K562 (cell line): ENCODE results near the gene DAPK1. TPM values are rescaled to one million over a fixed set of nuclear protein-coding genes. Genes with fewer than 3 reads are reported as not detected.
A peak's percentile ranks its signal among the peaks of the same experiment; 100 is the strongest.

Experiments used
- ATAC-seq: fragments of 200-7000 bp; cut with Tn5 transposase; 3 replicates; pipeline ENCODE4 v1.9.1; 2020; ENCODE audit warnings: moderate library complexity
- BruUV-seq: library from RNA; stranded (reverse); fragments of 400-500 nt; replicated peaks from 2 replicates; lab custom pipeline; 2021; lab: Mats Ljungman, UMichigan
- CTCF ChIA-PET: fragments of 300-600 bp; formaldehyde crosslinking; extraction: SDS; loops from one replicate; lab custom pipeline; 2021; ENCODE audit warnings: low intra/inter-chr PET ratio; lab: Yijun Ruan, JAX
- POLR2A ChIA-PET: fragments of 300-600, 350-650 bp; sonication (Branson Sonifier 250); formaldehyde crosslinking; extraction: SDS; loops from one replicate; lab custom pipeline; 2021; ENCODE audit warnings: antibody characterized with exemption, inconsistent platforms; lab: Yijun Ruan, JAX
- DNase-seq, 4 experiments: peaks; one replicate each; pipeline versions ENCODE4 v3.0.0 to v3.0.0-alpha.2; 2011 to 2018; ENCODE audit warnings: low spot score in 3 of 4, mixed read lengths in 3 of 4; ENCODE audit errors: extremely low read depth in 1 of 4
- FAIRE-seq: peaks from 2 replicates; lab custom pipeline; 2011; peaks lifted over from hg19 to GRCh38; lab: Jason Lieb, UNC
- H2AFZ ChIP-seq: 2 replicates; pipeline ENCODE4 v1.6.0; 2011; ENCODE audit warnings: low read depth, low read length, control low read depth, inconsistent platforms
- H3K27ac ChIP-seq: fragments of 200-600 bp; 3 replicates; pipeline ENCODE4 v1.8.0; 2011; ENCODE audit warnings: low read depth, mild to moderate bottlenecking, control low read depth, inconsistent platforms, low read length, moderate library complexity, mixed read lengths; ENCODE audit errors: extremely low read depth
- H3K27me3 ChIP-seq, 2 experiments: fragments of 300-600 bp in 1 of 2; 2 replicates in 1 of 2; 3 replicates in 1 of 2; pipeline versions ENCODE4 v1.6.0 to v1.8.0; 2011; ENCODE audit warnings: inconsistent platforms in 2 of 2, low read length in 2 of 2, mild to moderate bottlenecking in 1 of 2, mixed read lengths in 1 of 2, moderate library complexity in 1 of 2; ENCODE audit not compliant: control insufficient read depth in 2 of 2, insufficient read depth in 2 of 2
- H3K36me3 ChIP-seq: fragments of 300-600 bp; 3 replicates; pipeline ENCODE4 v1.8.0; 2011; ENCODE audit warnings: mild to moderate bottlenecking, low read length, inconsistent platforms; ENCODE audit not compliant: control insufficient read depth, insufficient read depth
- H3K4me1 ChIP-seq, 2 experiments: fragments of 200-600 bp in 1 of 2; replicated peaks in 1 of 2; 2 replicates in 1 of 2; 3 replicates in 1 of 2; pipeline versions ENCODE4 v1.5.1 to v1.8.0; 2011; ENCODE audit warnings: inconsistent platforms in 2 of 2, low read length in 2 of 2, mild to moderate bottlenecking in 1 of 2, mixed read lengths in 1 of 2, moderate library complexity in 1 of 2; ENCODE audit not compliant: control insufficient read depth in 2 of 2, insufficient read depth in 2 of 2
- H3K4me2 ChIP-seq: 2 replicates; pipeline ENCODE4 v1.6.1; 2011; ENCODE audit warnings: low read length, control low read depth, inconsistent platforms, mixed read lengths; ENCODE audit not compliant: insufficient read depth
- H3K4me3 ChIP-seq: fragments of 200-600 bp; sonication (generic), shearing (Covaris generic); 2 replicates; pipeline ENCODE4 v1.5.1; 2016; ENCODE audit warnings: control low read depth, inconsistent platforms
- H3K79me2 ChIP-seq: fragments of 200-600 bp; 3 replicates; pipeline ENCODE4 v1.8.0; 2011; ENCODE audit warnings: low read length, inconsistent platforms; ENCODE audit not compliant: control insufficient read depth, insufficient read depth
- H3K9ac ChIP-seq, 2 experiments: 2 replicates each; pipeline versions ENCODE4 v1.6.0 to v1.6.1; 2011; ENCODE audit warnings: low read depth in 2 of 2, low read length in 2 of 2, control low read depth in 1 of 2, inconsistent platforms in 1 of 2, mild to moderate bottlenecking in 1 of 2, mixed read lengths in 1 of 2; ENCODE audit not compliant: insufficient read depth in 1 of 2
- H3K9me1 ChIP-seq: one replicate; pipeline ENCODE4 v1.6.0; 2011; ENCODE audit warnings: inconsistent platforms, mild to moderate bottlenecking, low read length, moderate library complexity; ENCODE audit not compliant: control insufficient read depth, insufficient read depth
- H3K9me3 ChIP-seq: replicated peaks from 2 replicates; pipeline ENCODE4 v1.5.1; 2011; ENCODE audit warnings: low read depth, low read length, inconsistent platforms; ENCODE audit not compliant: control insufficient read depth, insufficient read depth
- H4K20me1 ChIP-seq: replicated peaks from 2 replicates; pipeline ENCODE4 v1.6.1; 2011; ENCODE audit warnings: low read length, inconsistent platforms, mixed read lengths; ENCODE audit not compliant: control insufficient read depth, insufficient read depth
- C11orf30 ChIP-seq: fragments of 450-650 bp; IDR thresholded peaks from 2 replicates; pipeline ENCODE4 v1.6.1; 2016; ENCODE audit warnings: low read depth, mild to moderate bottlenecking
- GTF3C2 ChIP-seq: IDR thresholded peaks from 3 replicates; pipeline ENCODE4 v1.6.1; 2011; ENCODE audit warnings: borderline replicate concordance, mild to moderate bottlenecking, moderate library complexity; ENCODE audit not compliant: insufficient read length; ENCODE audit errors: extremely low read depth
- MAFG ChIP-seq: fragments of 450-650 bp; conservative IDR thresholded peaks from 2 replicates; pipeline ENCODE4 v1.6.1; 2016; ENCODE audit warnings: missing genetic modification characterization, missing compliant biosample characterization
- SMC3 ChIP-seq: conservative IDR thresholded peaks from 2 replicates; pipeline ENCODE4 v1.6.1; 2011; ENCODE audit warnings: low read depth, low read length, improper control_type of control experiment; ENCODE audit not compliant: insufficient read depth
- ZNF316 ChIP-seq: fragments of 450-650 bp; IDR thresholded peaks from 2 replicates; pipeline ENCODE4 v1.6.1; 2016
- WGBS: fragments of 100-300 bp; shearing (Covaris generic); methylation state at CpG from one replicate; pipeline ENCODE4 v1.1.6; 2016; ENCODE audit warnings: low coverage, mixed read lengths; ENCODE audit not compliant: insufficient coverage; ENCODE audit errors: missing lambda C conversion rate; 5-methylcytosine and 5-hydroxymethylcytosine counted together
- in situ Hi-C: fragments of 300-500 bp; cut with MboI; formaldehyde crosslinking; loops from 4 replicates; pipeline ENCODE4 v1.15.0; 2018; ENCODE audit warnings: inconsistent platforms, mixed read lengths
- intact Hi-C: fragments of 100-400 bp; cut with micrococcal nuclease; formaldehyde crosslinking; loops from 2 replicates; pipeline ENCODE4 v1.14.2; 2022
- polyA plus RNA-seq, 8 experiments: library from polyadenylated mRNA; depleted of rRNA in 4 of 8; stranded (reverse) in 5 of 8; unstranded in 3 of 8; fragments of >200 nt; fragmentation: Nextera tagmentation in 2 of 8; fragmentation: Illumina TruSeq in 1 of 8; extraction: Ambion mirVana in 2 of 8; extraction: Trizol in 1 of 8; gene quantifications; 2 replicates each; pipeline versions ENCODE4 v1.2.1 to v1.2.3, GENCODE V29; 2011 to 2014; ENCODE audit warnings: inconsistent platforms in 1 of 8, missing spikeins in 1 of 8
- total RNA-seq, 7 experiments: library from RNA; depleted of rRNA in 6 of 7; stranded (reverse); fragments of >200 nt in 6 of 7; fragmentation: Illumina TruSeq in 2 of 7; extraction: Trizol in 2 of 7; gene quantifications; 2 replicates each; pipeline versions ENCODE4 v1.2.1 to v1.2.3, GENCODE V29; 2011 to 2021; ENCODE audit warnings: low replicate concordance in 1 of 7

DAPK1 gene
- total and polyA plus RNA-seq, 9 of the 15 experiments (the other 6 are each of a cell fraction or from before 2014, with no cell fraction given) = 1.7 to 26.4 (median 15.8) TPM

- no peak for TF ChIP-seq GTF3C2
Observed at GRCh38 chr9:87643107-87643650, 145.5 kb downstream of the DAPK1 start (continued).

GRCh38 chr9:87643778-87644570 lies 146.3 kb downstream of the DAPK1 start:
- DNase-seq (no peak), FAIRE-seq (no peak), ATAC-seq (no peak)
- Histone ChIP-seq H3K4me2 (no peak overlapping the region), H3K79me2 (no peaks in the 10 kb centered on the region), H4K20me1 (no peaks in the 10 kb centered on the region), H3K27ac (no peak overlapping the region), H3K27me3 (no peaks in the 10 kb centered on the region), H3K9me3 (no peaks in the 10 kb centered on the region), H3K36me3 (peaks cover 58% of the 10 kb centered on the region; the same call in 2 of the 3 replicates), H3K9me1 (no peaks in the 10 kb centered on the region), H3K4me3 (no peak overlapping the region), H3K4me1 (no peaks in the 10 kb centered on the region), H3K9ac (no peak overlapping the region), H2AFZ (no peak overlapping the region)
- in situ Hi-C loops (no loop called here), intact Hi-C loops (no loop called here)
- TF ChIP-seq ZNF316 = peak; percentile 53
- TF ChIP-seq SMC3 = no peak
- 0 out of 2 replicates have a peak, but pooled peaks have one; percentile 24 for TF ChIP-seq MAFG (tag)
- peak; percentile 21; the same call in 1 of the 2 replicates for TF ChIP-seq C11orf30
- 66% methylated on average over 7 of the region's 9 CpGs for WGBS
- no TSS peak for BruUV-seq
- CTCF ChIA-PET = no interaction called here
- POLR2A ChIA-PET = no interaction called here
